ENCODE results near the gene SLC5A10. TPM values are rescaled to one million over a fixed set of nuclear protein-coding genes. Genes with fewer than 3 reads are reported as not detected.

The SLC5A10 gene
- total RNA-seq, 6 experiments from 2014 or later, result not detected

- peaks cover 32% of the 10 kb centered on the region for H3K4me1 Mint-ChIP-seq (ENCODE audit: low read depth)
- no peak overlapping the region for H3K27ac Mint-ChIP-seq
- H3K9me3 Mint-ChIP-seq, result no peaks in the 10 kb centered on the region
- no peak for TF ChIP-seq CTCF (IDR thresholded peaks at IDR 0.05)
- H3K36me3 Mint-ChIP-seq (ENCODE audit: low read depth), result no peaks in the 10 kb centered on the region
- peaks cover 1% of the 10 kb centered on the region; the same call in 1 of the 2 replicates for H3K27me3 Mint-ChIP-seq (ENCODE audit: insufficient read depth)
- no peak for DNase-seq
- no peak overlapping the region for H3K4me3 Mint-ChIP-seq
Measured at GRCh38 chr17:18958611-18959010, 6.6 kb downstream of the SLC5A10 start.

- Mint-ChIP-seq H3K4me3 (no peak overlapping the region), H3K4me1 (ENCODE audit: low read depth) (peaks cover 36% of the 10 kb centered on the region), H3K9me3 (no peaks in the 10 kb centered on the region), H3K27me3 (ENCODE audit: insufficient read depth) (peaks cover 1% of the 10 kb centered on the region; the same call in 1 of the 2 replicates), H3K27ac (no peak overlapping the region), H3K36me3 (ENCODE audit: low read depth) (no peaks in the 10 kb centered on the region)
- DNase-seq, result no peak
- TF ChIP-seq CTCF (IDR thresholded peaks at IDR 0.05), result no peak
Measured at GRCh38 chr17:18959071-18959844, 7.3 kb downstream of the SLC5A10 start.

- H3K36me3 Mint-ChIP-seq (ENCODE audit: low read depth), result no peaks in the 10 kb centered on the region
- H3K27me3 Mint-ChIP-seq (ENCODE audit: insufficient read depth), result peaks cover 1% of the 10 kb centered on the region; the same call in 1 of the 2 replicates
- peaks cover 38% of the 10 kb centered on the region for H3K4me1 Mint-ChIP-seq (ENCODE audit: low read depth)
- no peak overlapping the region for H3K27ac Mint-ChIP-seq
- no peak overlapping the region for H3K4me3 Mint-ChIP-seq
- TF ChIP-seq CTCF (IDR thresholded peaks at IDR 0.05), result no peak
- H3K9me3 Mint-ChIP-seq, result no peaks in the 10 kb centered on the region
- no peak for DNase-seq
Measured at GRCh38 chr17:18959845-18960240, 7.9 kb downstream of the SLC5A10 start.

GRCh38 chr17:18960241-18960665 is 8.3 kb downstream of the SLC5A10 start:
- no peak for DNase-seq
- Mint-ChIP-seq H3K27ac (no peak overlapping the region), H3K36me3 (ENCODE audit: low read depth) (no peaks in the 10 kb centered on the region), H3K9me3 (no peaks in the 10 kb centered on the region), H3K27me3 (ENCODE audit: insufficient read depth) (peaks cover under 1% of the 10 kb centered on the region; the same call in 1 of the 2 replicates), H3K4me1 (ENCODE audit: low read depth) (peaks cover 38% of the 10 kb centered on the region), H3K4me3 (no peak overlapping the region)
- TF ChIP-seq CTCF (IDR thresholded peaks at IDR 0.05), result no peak

DNA sequence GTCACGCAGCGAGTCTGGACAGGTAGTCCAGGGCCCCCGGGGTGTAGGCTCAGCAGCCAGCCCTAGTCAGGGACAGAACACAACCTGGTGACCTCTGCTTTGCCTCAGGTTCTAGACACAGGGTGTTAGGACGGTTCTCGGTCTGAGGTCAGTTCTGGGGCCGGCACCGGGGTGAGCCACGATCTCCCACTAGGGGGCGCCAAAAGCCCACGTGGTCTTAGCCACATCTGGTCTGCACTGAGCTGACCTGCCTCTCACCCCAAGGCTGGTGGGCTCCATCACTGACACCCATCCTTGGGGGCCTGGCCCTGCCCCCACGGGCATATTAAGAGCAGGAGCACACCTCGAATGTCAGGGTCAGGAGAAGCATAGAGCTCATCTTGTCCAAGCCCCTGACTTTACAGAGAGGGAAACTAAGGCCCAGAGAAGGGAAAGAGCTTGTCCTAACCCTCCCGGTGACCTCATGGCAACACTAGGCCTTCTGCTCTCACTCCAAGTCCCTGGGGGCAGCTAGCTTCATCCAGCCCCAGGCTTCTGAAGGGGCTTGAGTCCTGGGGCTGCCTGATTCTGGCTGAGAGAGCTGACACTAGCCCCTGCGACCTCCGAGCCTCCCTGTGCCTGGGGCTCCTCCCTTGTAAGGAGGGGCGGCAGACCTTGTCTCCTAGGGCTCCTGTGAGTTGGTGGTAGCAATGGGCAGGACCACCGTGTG is 9.0 kb downstream of the SLC5A10 start:
- Mint-ChIP-seq H3K27ac (peak overlapping the region; percentile 46; the same call in 1 of the 2 replicates), H3K36me3 (ENCODE audit: low read depth) (no peaks in the 10 kb centered on the region), H3K4me1 (ENCODE audit: low read depth) (peaks cover 38% of the 10 kb centered on the region), H3K27me3 (ENCODE audit: insufficient read depth) (no peaks in the 10 kb centered on the region; the same call in 1 of the 2 replicates), H3K4me3 (no peak overlapping the region), H3K9me3 (no peaks in the 10 kb centered on the region)
- peak; percentile 37 for DNase-seq
- peak; percentile 99 for TF ChIP-seq CTCF (IDR thresholded peaks at IDR 0.05)

Measured in HFFc6 (cell line).